RWPE2 (cell line): ENCODE measurements around the gene DEF6.

Experiments
- ATAC-seq: fragments of 200-7000 bp; cut with Tn5 transposase; 3 replicates; pipeline ENCODE4 v1.9.1; 2021; ENCODE audit warnings: low read depth
- DNase-seq: peaks from one replicate; pipeline ENCODE4 v3.0.0-alpha.2; 2020; ENCODE audit warnings: low spot score
- H3K27ac ChIP-seq: fragments of 450-650 bp; 2 replicates; pipeline ENCODE4 v1.5.1; 2017; ENCODE audit warnings: mild to moderate bottlenecking; ENCODE audit not compliant: poor library complexity, severe bottlenecking
- H3K27me3 ChIP-seq: fragments of 250-450 bp; sonication (Bioruptor Pico); 2 replicates; pipeline ENCODE4 v1.5.1; 2021; ENCODE audit warnings: mild to moderate bottlenecking, moderate library complexity; ENCODE audit not compliant: insufficient read depth, poor library complexity, severe bottlenecking
- H3K36me3 ChIP-seq: fragments of 250-450 bp; sonication (Bioruptor Pico); 2 replicates; pipeline ENCODE4 v1.5.1; 2020; ENCODE audit warnings: low read depth, mild to moderate bottlenecking, moderate library complexity
- H3K4me1 ChIP-seq: fragments of 250-450 bp; sonication (Bioruptor Pico); 2 replicates; pipeline ENCODE4 v1.5.1; 2021; ENCODE audit warnings: mild to moderate bottlenecking, moderate library complexity; ENCODE audit not compliant: insufficient read depth, poor library complexity, severe bottlenecking
- H3K4me3 ChIP-seq: fragments of 250-450 bp; sonication (Bioruptor Pico); 2 replicates; pipeline ENCODE4 v1.5.1; 2021; ENCODE audit warnings: mild to moderate bottlenecking, moderate library complexity; ENCODE audit not compliant: severe bottlenecking
- H3K9me3 ChIP-seq: fragments of 250-450 bp; sonication (Bioruptor Pico); 2 replicates; pipeline ENCODE4 v1.5.1; 2021; ENCODE audit warnings: mild to moderate bottlenecking, moderate library complexity; ENCODE audit not compliant: severe bottlenecking
- TF ChIP-seq, protein P1 (sequence below): fragments of 450-650 bp; IDR thresholded peaks from one replicate; pipeline ENCODE4 v1.5.1; 2017; ENCODE audit warnings: mild to moderate bottlenecking, moderate library complexity; ENCODE audit not compliant: poor library complexity, severe bottlenecking

Gene DEF6

DNA sequence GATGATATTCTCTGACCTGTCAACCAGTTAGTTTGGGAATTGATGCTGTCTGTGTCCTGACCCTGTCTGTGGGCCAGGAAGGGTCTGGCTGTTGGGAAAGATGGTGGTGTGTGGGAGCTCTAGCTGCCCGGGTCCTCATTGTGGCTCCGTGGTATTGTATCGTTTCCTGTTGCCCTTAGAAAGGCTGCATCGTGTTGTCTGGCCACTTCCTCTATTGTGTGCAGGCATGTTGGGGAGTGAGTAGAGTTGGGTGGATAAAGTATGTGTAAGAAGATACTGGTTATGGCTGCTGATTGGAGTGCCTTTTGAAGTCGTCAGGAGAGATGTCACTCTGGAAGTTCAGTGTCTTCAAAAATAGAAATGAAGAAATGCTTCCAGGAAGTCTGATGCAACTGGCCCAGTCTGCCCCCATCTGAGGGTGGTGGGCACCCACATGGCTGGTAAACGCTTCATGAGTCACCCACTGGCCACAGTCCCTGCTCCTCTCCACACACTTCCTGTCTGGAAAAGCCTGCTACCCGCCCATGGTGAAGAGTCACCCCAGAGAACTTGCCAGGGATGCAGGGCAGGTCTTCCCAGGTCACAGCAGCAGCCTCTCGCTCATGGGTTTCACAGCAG lies 72.6 kb downstream of the DEF6 start:
- Histone ChIP-seq H3K27ac (peak overlapping the region; percentile 96), H3K36me3 (no peaks in the 10 kb centered on the region), H3K4me3 (no peak overlapping the region), H3K4me1 (peaks cover 31% of the 10 kb centered on the region), H3K27me3 (no peaks in the 10 kb centered on the region), H3K9me3 (no peaks in the 10 kb centered on the region)
- ATAC-seq (peak; percentile 94), DNase-seq (peak; percentile 95)
- TF ChIP-seq, protein P1, sequence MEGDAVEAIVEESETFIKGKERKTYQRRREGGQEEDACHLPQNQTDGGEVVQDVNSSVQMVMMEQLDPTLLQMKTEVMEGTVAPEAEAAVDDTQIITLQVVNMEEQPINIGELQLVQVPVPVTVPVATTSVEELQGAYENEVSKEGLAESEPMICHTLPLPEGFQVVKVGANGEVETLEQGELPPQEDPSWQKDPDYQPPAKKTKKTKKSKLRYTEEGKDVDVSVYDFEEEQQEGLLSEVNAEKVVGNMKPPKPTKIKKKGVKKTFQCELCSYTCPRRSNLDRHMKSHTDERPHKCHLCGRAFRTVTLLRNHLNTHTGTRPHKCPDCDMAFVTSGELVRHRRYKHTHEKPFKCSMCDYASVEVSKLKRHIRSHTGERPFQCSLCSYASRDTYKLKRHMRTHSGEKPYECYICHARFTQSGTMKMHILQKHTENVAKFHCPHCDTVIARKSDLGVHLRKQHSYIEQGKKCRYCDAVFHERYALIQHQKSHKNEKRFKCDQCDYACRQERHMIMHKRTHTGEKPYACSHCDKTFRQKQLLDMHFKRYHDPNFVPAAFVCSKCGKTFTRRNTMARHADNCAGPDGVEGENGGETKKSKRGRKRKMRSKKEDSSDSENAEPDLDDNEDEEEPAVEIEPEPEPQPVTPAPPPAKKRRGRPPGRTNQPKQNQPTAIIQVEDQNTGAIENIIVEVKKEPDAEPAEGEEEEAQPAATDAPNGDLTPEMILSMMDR = no peak

DNA sequence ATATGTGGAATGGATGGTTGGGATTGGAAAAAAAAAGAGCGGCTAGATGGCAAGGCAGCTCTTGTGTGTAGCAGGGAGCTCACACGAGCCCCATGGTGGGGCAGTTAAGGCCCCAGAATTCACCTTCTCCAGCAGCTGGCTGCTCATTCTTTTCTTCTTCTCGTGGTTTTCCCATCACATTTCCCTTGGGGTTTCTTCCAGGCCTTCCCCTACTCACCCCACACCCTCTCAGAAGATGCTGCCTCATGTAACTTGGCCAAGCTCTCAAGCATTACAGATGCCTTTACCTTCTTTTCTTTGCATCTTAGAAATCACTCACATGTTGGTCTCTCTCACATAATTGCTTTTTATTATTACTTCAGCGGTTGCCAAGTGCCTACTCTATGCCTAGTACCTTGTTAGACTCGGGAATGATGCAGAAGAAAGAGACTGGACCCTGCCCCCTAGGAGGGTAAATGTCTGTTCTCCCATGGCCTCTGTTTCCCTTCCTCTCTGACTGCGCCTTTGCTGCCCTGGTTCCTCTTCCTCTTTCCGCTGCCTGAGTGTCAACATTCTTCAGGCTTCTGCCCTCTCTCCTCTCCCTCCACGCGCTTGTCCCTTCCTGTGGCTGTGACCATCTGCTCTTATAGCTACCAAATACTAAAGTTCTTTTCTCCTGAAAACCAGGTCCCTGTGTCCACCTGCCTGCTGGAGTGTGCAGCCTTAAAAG lies 73.3 kb downstream of the DEF6 start:
- TF ChIP-seq, protein P1 = no peak
- H3K4me3 ChIP-seq = no peak overlapping the region

More for the DNA sequence above, 73.3 kb downstream of the DEF6 start:
- ATAC-seq (no peak), DNase-seq (no peak)
- H3K4me1 ChIP-seq = peaks cover 31% of the 10 kb centered on the region
- H3K27ac ChIP-seq = peak overlapping the region; percentile 96
- H3K27me3 ChIP-seq = no peaks in the 10 kb centered on the region
- no peaks in the 10 kb centered on the region for H3K9me3 ChIP-seq
- no peaks in the 10 kb centered on the region for H3K36me3 ChIP-seq
